ENCODE results near the gene RABGAP1L.

- TF ChIP-seq, protein P1, sequence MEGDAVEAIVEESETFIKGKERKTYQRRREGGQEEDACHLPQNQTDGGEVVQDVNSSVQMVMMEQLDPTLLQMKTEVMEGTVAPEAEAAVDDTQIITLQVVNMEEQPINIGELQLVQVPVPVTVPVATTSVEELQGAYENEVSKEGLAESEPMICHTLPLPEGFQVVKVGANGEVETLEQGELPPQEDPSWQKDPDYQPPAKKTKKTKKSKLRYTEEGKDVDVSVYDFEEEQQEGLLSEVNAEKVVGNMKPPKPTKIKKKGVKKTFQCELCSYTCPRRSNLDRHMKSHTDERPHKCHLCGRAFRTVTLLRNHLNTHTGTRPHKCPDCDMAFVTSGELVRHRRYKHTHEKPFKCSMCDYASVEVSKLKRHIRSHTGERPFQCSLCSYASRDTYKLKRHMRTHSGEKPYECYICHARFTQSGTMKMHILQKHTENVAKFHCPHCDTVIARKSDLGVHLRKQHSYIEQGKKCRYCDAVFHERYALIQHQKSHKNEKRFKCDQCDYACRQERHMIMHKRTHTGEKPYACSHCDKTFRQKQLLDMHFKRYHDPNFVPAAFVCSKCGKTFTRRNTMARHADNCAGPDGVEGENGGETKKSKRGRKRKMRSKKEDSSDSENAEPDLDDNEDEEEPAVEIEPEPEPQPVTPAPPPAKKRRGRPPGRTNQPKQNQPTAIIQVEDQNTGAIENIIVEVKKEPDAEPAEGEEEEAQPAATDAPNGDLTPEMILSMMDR (IDR thresholded peaks at IDR 0.05; ENCODE audit: insufficient read depth, low read length, poor library complexity, severe bottlenecking): no peak
- TF ChIP-seq EZH2phosphoT487 (conservative IDR thresholded peaks at IDR 0.05; ENCODE audit: low read length): no peak
These were observed 602.7 kb downstream of the RABGAP1L start for GRCh38 chr1:174761901-174762585.
